PC-3 (cell line): ENCODE results near the gene NUAK2. TPM values are rescaled to one million over a fixed set of nuclear protein-coding genes. Genes with fewer than 3 reads are reported as not detected.

Source experiments
- ATAC-seq: fragments of 200-7000 bp; cut with Tn5 transposase; 2 replicates; pipeline ENCODE4 v1.9.1; 2020; ENCODE audit warnings: mild to moderate bottlenecking, moderate library complexity
- BruUV-seq: library from RNA; stranded (reverse); fragments of 400-500 nt; replicated peaks from 2 replicates; lab custom pipeline; 2021; lab: Mats Ljungman, UMichigan
- CTCF ChIA-PET: fragments of 300-600 bp; sonication (Branson Sonifier 250); formaldehyde crosslinking; loops from one replicate; lab custom pipeline; 2022; ENCODE audit warnings: antibody characterized with exemption; lab: Charles Lee
- POLR2A ChIA-PET: fragments of 300-600 bp; sonication (Branson Sonifier 250); formaldehyde crosslinking; loops from one replicate; lab custom pipeline; 2022; ENCODE audit warnings: antibody characterized with exemption; ENCODE audit not compliant: unreplicated experiment; lab: Charles Lee
- DNase-seq: peaks from one replicate; pipeline ENCODE4 v3.0.0-alpha.2; 2015
- H2AFZ ChIP-seq: fragments of 300-600 bp; sonication (generic); 2 replicates; pipeline ENCODE4 v1.6.0; 2016; ENCODE audit warnings: antibody characterized with exemption, low read length
- H3F3A ChIP-seq: fragments of 300-600 bp; sonication (generic); one replicate; pipeline ENCODE4 v1.6.0; 2017; ENCODE audit warnings: antibody characterized with exemption, low read length, control low read depth, mild to moderate bottlenecking; ENCODE audit not compliant: unreplicated experiment
- H3K27ac ChIP-seq: fragments of 300-600 bp; sonication (generic); 2 replicates; pipeline ENCODE4 v1.5.1; 2016; ENCODE audit warnings: mild to moderate bottlenecking, low read length
- H3K27me3 ChIP-seq: fragments of 300-600 bp; sonication (generic); 2 replicates; pipeline ENCODE4 v1.6.1; 2016; ENCODE audit warnings: low read length, mixed read lengths
- H3K36me3 ChIP-seq: fragments of 300-600 bp; sonication (generic); 2 replicates; pipeline ENCODE4 v1.6.1; 2016; ENCODE audit warnings: low read depth, mixed run types, low read length, mixed read lengths
- H3K4me1 ChIP-seq: fragments of 300-600 bp; sonication (generic); 2 replicates; pipeline ENCODE4 v1.5.1; 2016; ENCODE audit warnings: low read length; ENCODE audit not compliant: insufficient read depth
- H3K4me2 ChIP-seq: fragments of 300-600 bp; sonication (generic); 2 replicates; pipeline ENCODE4 v1.6.0; 2016; ENCODE audit warnings: low read length
- H3K4me3 ChIP-seq: fragments of 300-600 bp; sonication (generic); 2 replicates; pipeline ENCODE4 v1.5.1; 2016; ENCODE audit warnings: mild to moderate bottlenecking, low read length, mixed read lengths
- H3K79me2 ChIP-seq: fragments of 300-600 bp; sonication (generic); 2 replicates; pipeline ENCODE4 v1.6.1; 2017; ENCODE audit warnings: low read length, mixed read lengths
- H3K9ac ChIP-seq: fragments of 300-600 bp; sonication (generic); 2 replicates; pipeline ENCODE4 v1.6.0; 2016; ENCODE audit warnings: mild to moderate bottlenecking, low read length
- H3K9me2 ChIP-seq: fragments of 300-600 bp; sonication (generic); replicated peaks from 2 replicates; pipeline ENCODE4 v1.6.1; 2016; ENCODE audit warnings: mixed run types, low read length, mixed read lengths
- H3K9me3 ChIP-seq: fragments of 300-600 bp; sonication (generic); 2 replicates; pipeline ENCODE4 v1.6.1; 2016; ENCODE audit warnings: low read length, mixed read lengths
- H4K20me1 ChIP-seq: fragments of 300-600 bp; sonication (generic); 2 replicates; pipeline ENCODE4 v1.6.1; 2016; ENCODE audit warnings: low read length, mixed read lengths
- CTCF ChIP-seq: fragments of 300-600 bp; sonication (generic); conservative IDR thresholded peaks from 2 replicates; pipeline ENCODE4 v1.5.1; 2017; ENCODE audit warnings: antibody characterized with exemption, low read depth, mild to moderate bottlenecking, low read length
- EZH2 ChIP-seq: fragments of 300-600 bp; sonication (generic); IDR thresholded peaks from one replicate; pipeline ENCODE4 v1.6.1; 2017; ENCODE audit warnings: antibody characterized with exemption, mild to moderate bottlenecking, low read length; ENCODE audit not compliant: unreplicated experiment
- EZH2phosphoT487 ChIP-seq: fragments of 300-600 bp; sonication (generic); IDR thresholded peaks from 2 replicates; pipeline ENCODE4 v1.6.1; 2018; ENCODE audit warnings: mild to moderate bottlenecking, antibody characterized with exemption, low read length, borderline replicate concordance
- intact Hi-C: fragments of 100-400 bp; cut with micrococcal nuclease; formaldehyde crosslinking; loops from 2 replicates; pipeline ENCODE4 v1.9.0; 2023
- total RNA-seq: library from RNA; depleted of rRNA; stranded (reverse); fragments of >200 nt; gene quantifications from 2 replicates; pipeline ENCODE4 v1.2.3, GENCODE V29; 2014

NUAK2 gene
- total RNA-seq, 1 experiment from 2014 or later = 3.8 TPM

DNA sequence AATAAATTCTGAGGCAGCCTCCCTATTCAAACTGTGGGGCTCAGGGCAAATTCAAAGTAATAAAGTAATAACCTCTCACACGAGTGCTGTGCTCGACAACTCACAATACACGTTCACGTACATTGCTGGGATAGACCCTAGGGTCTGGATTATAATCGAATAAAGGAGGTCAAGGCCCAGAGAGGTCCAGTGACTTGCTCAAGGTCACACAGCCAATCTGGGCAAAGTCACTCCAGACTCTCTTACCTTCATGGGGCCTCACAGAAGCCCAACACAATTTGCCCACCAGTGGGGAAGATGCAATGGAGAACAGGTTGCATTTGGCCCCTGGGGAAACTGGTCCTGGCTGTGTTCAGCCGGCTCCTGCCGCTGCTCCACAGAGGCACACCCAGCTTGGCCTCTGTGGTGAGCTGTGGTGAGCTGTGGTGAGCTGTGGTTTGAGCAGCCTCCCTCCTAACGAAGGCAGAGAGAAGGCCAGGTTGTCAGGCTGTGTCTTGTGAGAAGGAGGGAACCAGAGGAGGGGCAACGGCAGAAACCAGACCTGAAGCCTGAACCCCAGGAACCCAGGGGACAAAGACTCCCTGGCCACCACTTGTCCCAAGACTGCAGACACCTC, 35.1 kb downstream of the NUAK2 start:
- H3K9me3 ChIP-seq = no peaks in the 10 kb centered on the region
- peaks cover 42% of the 10 kb centered on the region for H3K4me1 ChIP-seq
- ATAC-seq = no peak
- TF ChIP-seq CTCF (no peak), EZH2 (no peak), EZH2phosphoT487 (no peak)
- POLR2A ChIA-PET = no interaction called here
- H3K4me3 ChIP-seq = no peak overlapping the region
- no peaks in the 10 kb centered on the region for H3F3A ChIP-seq
- CTCF ChIA-PET = interaction anchor here (0.7 kb wide), 1 partner anchor 38 kb away, joined by 7 read pairs; no protein-coding TSS in a partner anchor
- H3K36me3 ChIP-seq = no peaks in the 10 kb centered on the region
- intact Hi-C loops = no loop called here
- no peaks in the 10 kb centered on the region for H3K79me2 ChIP-seq
- no peaks in the 10 kb centered on the region for H4K20me1 ChIP-seq
- no peak overlapping the region for H3K27ac ChIP-seq
- no peak overlapping the region for H3K4me2 ChIP-seq
- BruUV-seq = no TSS peak
- H2AFZ ChIP-seq = no peak overlapping the region
- H3K9ac ChIP-seq = no peak overlapping the region
- peak; percentile 60 for DNase-seq
- no peaks in the 10 kb centered on the region for H3K27me3 ChIP-seq
- H3K9me2 ChIP-seq = no peaks in the 10 kb centered on the region

DNA sequence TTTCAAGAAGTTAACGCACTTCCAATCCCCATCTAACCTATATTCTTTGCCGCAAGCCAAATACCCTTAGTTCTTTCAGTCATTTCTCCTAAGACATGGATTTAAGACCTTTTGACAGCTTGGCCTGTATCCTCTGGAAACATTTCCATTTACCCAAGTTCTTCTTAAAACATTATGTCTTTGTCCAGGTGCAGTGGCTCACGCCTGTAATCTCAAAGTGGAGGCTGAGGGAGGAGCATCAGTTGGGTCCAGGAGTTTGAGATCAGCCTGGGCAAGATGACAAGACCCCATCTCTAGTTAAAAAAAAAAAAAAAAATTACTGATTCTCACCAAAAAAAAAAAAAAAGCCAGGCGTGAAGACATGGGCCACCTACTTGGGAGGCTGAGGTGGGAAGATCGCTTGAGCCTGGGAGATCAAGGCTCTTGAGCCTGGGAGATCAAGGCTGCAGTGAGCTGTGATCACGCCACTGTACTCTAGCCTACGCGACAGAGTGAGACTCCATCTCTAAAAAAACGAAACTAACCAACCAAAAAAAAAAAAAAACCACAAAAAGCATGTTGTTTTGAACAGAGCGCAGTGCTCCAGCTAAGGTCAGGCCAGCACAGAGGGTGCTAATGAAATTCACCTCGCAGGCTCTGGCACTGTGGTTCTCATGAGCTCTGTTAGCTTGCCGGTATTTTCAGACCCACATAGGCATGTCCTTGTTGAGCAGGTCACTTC, 36.0 kb downstream of the NUAK2 start:
- TF ChIP-seq CTCF (no peak), EZH2 (no peak), EZH2phosphoT487 (no peak)
- intact Hi-C loops = no loop called here
- Histone ChIP-seq H3K79me2 (no peaks in the 10 kb centered on the region), H3K9ac (no peak overlapping the region), H3K36me3 (no peaks in the 10 kb centered on the region), H3K9me2 (no peaks in the 10 kb centered on the region), H2AFZ (peak overlapping the region; percentile 36; the same call in 1 of the 2 replicates), H3K9me3 (no peaks in the 10 kb centered on the region), H4K20me1 (no peaks in the 10 kb centered on the region), H3K4me2 (peak overlapping the region; percentile 42), H3F3A (no peaks in the 10 kb centered on the region), H3K4me3 (no peak overlapping the region), H3K27ac (peak overlapping the region; percentile 31), H3K27me3 (no peaks in the 10 kb centered on the region), H3K4me1 (peaks cover 42% of the 10 kb centered on the region)
- POLR2A ChIA-PET = interaction anchor here (0.6 to 1.3 kb wide), 4 partner anchors 15 to 1770 kb away, joined by 3 to 8 read pairs (median 4); no protein-coding TSS in a partner anchor
- DNase-seq (no peak), ATAC-seq (no peak)
- BruUV-seq = no TSS peak
- CTCF ChIA-PET = interaction anchor here (0.7 to 1.3 kb wide), 7 partner anchors 9 to 39 kb away, joined by 3 to 15 read pairs (median 5); partner anchors contain the start of gene NUAK2
